ENCODE measurements around the gene PRKG1. TPM values are rescaled to one million over a fixed set of nuclear protein-coding genes. Genes with fewer than 3 reads are reported as not detected.

PRKG1 gene
- total RNA-seq, 2 donors from 2014 or later = 1.3 to 2.7 TPM

DNA sequence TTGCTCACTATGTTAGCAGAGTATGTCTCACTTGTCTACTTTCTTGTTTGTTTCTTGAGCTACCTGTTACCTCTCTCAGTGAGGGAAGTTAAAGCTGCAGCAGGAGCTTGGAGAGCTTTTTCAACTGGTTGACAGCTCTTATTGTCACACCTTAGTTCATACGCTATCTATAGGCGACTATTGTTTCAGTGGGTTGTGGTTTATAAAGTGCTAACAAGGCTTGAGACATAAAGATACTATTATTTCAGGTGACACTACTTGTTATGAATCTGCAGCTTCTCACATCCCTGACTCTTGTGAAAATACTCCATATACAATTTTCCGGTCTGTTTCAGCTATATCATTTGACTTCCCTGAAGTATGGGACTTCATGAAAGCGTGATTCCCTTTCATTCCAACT lies 457.8 kb downstream of the PRKG1 start:
- H3K4me3 Mint-ChIP-seq = no peak overlapping the region
- no peak overlapping the region for H3K9ac ChIP-seq (ENCODE audit: extremely low read depth, low read length, poor library complexity, severe bottlenecking)
- no peaks in the 10 kb centered on the region for H3K36me3 ChIP-seq (ENCODE audit: control insufficient read depth, insufficient read depth, low read length)
- 86 to 100% methylated on average over 1 to 4 of the region's 4 CpGs for WGBS, 2 experiments (ENCODE audit: insufficient coverage in 1 of 2, insufficient read length in 1 of 2)
- no peaks in the 10 kb centered on the region for H3K9me3 Mint-ChIP-seq
- H3K27me3 ChIP-seq (ENCODE audit: control insufficient read depth, insufficient read depth, low read length, poor library complexity, severe bottlenecking) = no peaks in the 10 kb centered on the region
- TF ChIP-seq, protein P1, sequence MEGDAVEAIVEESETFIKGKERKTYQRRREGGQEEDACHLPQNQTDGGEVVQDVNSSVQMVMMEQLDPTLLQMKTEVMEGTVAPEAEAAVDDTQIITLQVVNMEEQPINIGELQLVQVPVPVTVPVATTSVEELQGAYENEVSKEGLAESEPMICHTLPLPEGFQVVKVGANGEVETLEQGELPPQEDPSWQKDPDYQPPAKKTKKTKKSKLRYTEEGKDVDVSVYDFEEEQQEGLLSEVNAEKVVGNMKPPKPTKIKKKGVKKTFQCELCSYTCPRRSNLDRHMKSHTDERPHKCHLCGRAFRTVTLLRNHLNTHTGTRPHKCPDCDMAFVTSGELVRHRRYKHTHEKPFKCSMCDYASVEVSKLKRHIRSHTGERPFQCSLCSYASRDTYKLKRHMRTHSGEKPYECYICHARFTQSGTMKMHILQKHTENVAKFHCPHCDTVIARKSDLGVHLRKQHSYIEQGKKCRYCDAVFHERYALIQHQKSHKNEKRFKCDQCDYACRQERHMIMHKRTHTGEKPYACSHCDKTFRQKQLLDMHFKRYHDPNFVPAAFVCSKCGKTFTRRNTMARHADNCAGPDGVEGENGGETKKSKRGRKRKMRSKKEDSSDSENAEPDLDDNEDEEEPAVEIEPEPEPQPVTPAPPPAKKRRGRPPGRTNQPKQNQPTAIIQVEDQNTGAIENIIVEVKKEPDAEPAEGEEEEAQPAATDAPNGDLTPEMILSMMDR (conservative IDR thresholded peaks at IDR 0.05) = no peak
- no peak overlapping the region for H3K27ac Mint-ChIP-seq
- DNase-seq = no peak
- H3K36me3 Mint-ChIP-seq (ENCODE audit: low read depth) = no peaks in the 10 kb centered on the region
- no peak overlapping the region for H3K27ac ChIP-seq (ENCODE audit: low read depth, low read length)
- peaks cover 16% of the 10 kb centered on the region for H3K4me1 Mint-ChIP-seq
- H3K4me1 ChIP-seq (ENCODE audit: control insufficient read depth, insufficient read depth, low read length) = peaks cover 12% of the 10 kb centered on the region
- no peaks in the 10 kb centered on the region for H3K9me3 ChIP-seq (ENCODE audit: control insufficient read depth, low read length)
- no peaks in the 10 kb centered on the region for H3K27me3 Mint-ChIP-seq (ENCODE audit: insufficient read depth)
- no peak overlapping the region for H3K4me3 ChIP-seq (ENCODE audit: low read length)

- no peak for DNase-seq
- no peaks in the 10 kb centered on the region for H3K9me3 ChIP-seq (ENCODE audit: control insufficient read depth, low read length)
- no peak overlapping the region for H3K9ac ChIP-seq (ENCODE audit: extremely low read depth, low read length, poor library complexity, severe bottlenecking)
- Mint-ChIP-seq H3K9me3 (no peaks in the 10 kb centered on the region), H3K27me3 (ENCODE audit: insufficient read depth) (no peaks in the 10 kb centered on the region), H3K4me3 (no peak overlapping the region), H3K36me3 (ENCODE audit: low read depth) (no peaks in the 10 kb centered on the region), H3K27ac (no peak overlapping the region), H3K4me1 (no peaks in the 10 kb centered on the region)
- H3K4me3 ChIP-seq (ENCODE audit: low read length) = no peak overlapping the region
- TF ChIP-seq, protein P1 (conservative IDR thresholded peaks at IDR 0.05) = no peak
- WGBS, 2 experiments (ENCODE audit: insufficient coverage in 1 of 2, insufficient read length in 1 of 2) = 93 to 96% methylated on average over 3 to 5 of the region's 5 CpGs
- H3K27ac ChIP-seq (ENCODE audit: low read depth, low read length) = no peak overlapping the region
- no peaks in the 10 kb centered on the region for H3K27me3 ChIP-seq (ENCODE audit: control insufficient read depth, insufficient read depth, low read length, poor library complexity, severe bottlenecking)
- H3K36me3 ChIP-seq (ENCODE audit: control insufficient read depth, insufficient read depth, low read length) = no peaks in the 10 kb centered on the region
- H3K4me1 ChIP-seq (ENCODE audit: control insufficient read depth, insufficient read depth, low read length) = no peaks in the 10 kb centered on the region
These were observed 468.6 kb downstream of the PRKG1 start for GRCh38 chr10:51542853-51543252.

DNA sequence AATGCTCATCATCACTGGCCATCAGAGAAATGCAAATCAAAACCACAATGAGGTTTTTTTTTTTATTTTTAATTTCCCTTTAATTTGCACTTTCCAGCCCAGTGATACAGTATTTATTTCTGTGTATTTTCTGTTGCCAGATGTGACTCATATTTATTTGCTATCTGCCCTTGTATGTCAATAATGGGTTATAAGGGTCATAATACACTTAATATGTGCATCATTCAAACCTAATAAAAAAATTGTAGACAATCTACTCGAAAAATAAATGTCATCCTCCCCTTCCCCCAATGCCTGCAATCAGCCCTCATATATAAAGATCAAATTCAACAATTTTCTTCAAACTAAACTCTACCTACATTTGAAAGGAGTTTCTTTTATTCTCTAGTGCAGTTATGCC lies 470.6 kb downstream of the PRKG1 start:
- H3K4me3 Mint-ChIP-seq = no peak overlapping the region
- no peak overlapping the region for H3K27ac ChIP-seq (ENCODE audit: low read depth, low read length)
- TF ChIP-seq, protein P1 (conservative IDR thresholded peaks at IDR 0.05) = no peak
- no peaks in the 10 kb centered on the region for H3K27me3 ChIP-seq (ENCODE audit: control insufficient read depth, insufficient read depth, low read length, poor library complexity, severe bottlenecking)
- H3K4me1 Mint-ChIP-seq = no peaks in the 10 kb centered on the region
- no peaks in the 10 kb centered on the region for H3K36me3 Mint-ChIP-seq (ENCODE audit: low read depth)
- H3K4me1 ChIP-seq (ENCODE audit: control insufficient read depth, insufficient read depth, low read length) = no peaks in the 10 kb centered on the region
- no peak overlapping the region for H3K27ac Mint-ChIP-seq
- no peak overlapping the region for H3K9ac ChIP-seq (ENCODE audit: extremely low read depth, low read length, poor library complexity, severe bottlenecking)
- WGBS, 2 experiments (ENCODE audit: insufficient coverage in 1 of 2, insufficient read length in 1 of 2) = 96 to 100% methylated on average over 1 of the region's 1 CpG
- no peaks in the 10 kb centered on the region for H3K9me3 Mint-ChIP-seq
- H3K9me3 ChIP-seq (ENCODE audit: control insufficient read depth, low read length) = no peaks in the 10 kb centered on the region
- DNase-seq = no peak
- no peak overlapping the region for H3K4me3 ChIP-seq (ENCODE audit: low read length)
- H3K27me3 Mint-ChIP-seq (ENCODE audit: insufficient read depth) = no peaks in the 10 kb centered on the region
- no peaks in the 10 kb centered on the region for H3K36me3 ChIP-seq (ENCODE audit: control insufficient read depth, insufficient read depth, low read length)
